HepG2 (cell line): ENCODE data around the gene AP2A2. TPM values are rescaled to one million over a fixed set of nuclear protein-coding genes. Genes with fewer than 3 reads are reported as not detected.

Source experiments
- ATAC-seq: fragments of 200-7000 bp; cut with Tn5 transposase; 3 replicates; pipeline ENCODE4 v1.9.1; 2020; ENCODE audit warnings: mild to moderate bottlenecking, moderate library complexity
- BruUV-seq: library from RNA; stranded (reverse); fragments of 400-500 nt; replicated peaks from 2 replicates; lab custom pipeline; 2021; lab: Mats Ljungman, UMichigan
- CTCF ChIA-PET: fragments of 300-600 bp; formaldehyde crosslinking; extraction: SDS; loops from one replicate; lab custom pipeline; 2021; ENCODE audit warnings: low total read pairs, inconsistent platforms, low intra/inter-chr PET ratio; lab: Yijun Ruan, JAX
- POLR2A ChIA-PET: fragments of 350-600 bp; sonication (Branson Sonifier 250); formaldehyde crosslinking; loops from one replicate; lab custom pipeline; 2020; ENCODE audit warnings: antibody characterized with exemption, inconsistent platforms; lab: Yijun Ruan, JAX
- DNase-seq: peaks from one replicate; pipeline ENCODE4 v3.0.0-alpha.2; 2015; ENCODE audit warnings: low spot score
- FAIRE-seq: peaks from 3 replicates; lab custom pipeline; 2011; peaks lifted over from hg19 to GRCh38; lab: Jason Lieb, UNC
- H2AFZ ChIP-seq: one replicate; pipeline ENCODE4 v1.6.1; 2011; ENCODE audit warnings: low read length, inconsistent platforms
- H3K27ac ChIP-seq: fragments of 300-600 bp; 3 replicates; pipeline ENCODE4 v1.8.0; 2011; ENCODE audit warnings: mixed run types, mild to moderate bottlenecking, mixed read lengths, low read length, inconsistent platforms; ENCODE audit not compliant: insufficient read depth; ENCODE audit errors: extremely low read length
- H3K27me3 ChIP-seq, 2 experiments: fragments of 200-600 bp in 1 of 2; 2 replicates in 1 of 2; 3 replicates in 1 of 2; pipeline versions ENCODE4 v1.6.0 to v1.8.0; 2011; ENCODE audit warnings: low read length in 2 of 2, mild to moderate bottlenecking in 2 of 2, moderate library complexity in 2 of 2, inconsistent platforms in 1 of 2; ENCODE audit not compliant: insufficient read depth in 2 of 2, control insufficient read depth in 1 of 2
- H3K36me3 ChIP-seq, 2 experiments: fragments of 200-600 bp in 1 of 2; replicated peaks in 1 of 2; 2 replicates in 1 of 2; 3 replicates in 1 of 2; pipeline versions ENCODE4 v1.5.1 to v1.8.0; 2011; ENCODE audit warnings: low read length in 2 of 2, inconsistent platforms in 1 of 2; ENCODE audit not compliant: insufficient read depth in 2 of 2, control insufficient read depth in 1 of 2
- H3K4me1 ChIP-seq: 2 replicates; pipeline ENCODE4 v1.5.1; 2012; ENCODE audit warnings: low read length, inconsistent platforms; ENCODE audit not compliant: insufficient read depth
- H3K4me2 ChIP-seq: 2 replicates; pipeline ENCODE4 v1.6.0; 2011; ENCODE audit warnings: low read depth, low read length, inconsistent platforms
- H3K4me3 ChIP-seq, 3 experiments: fragments of 200-600 bp in 1 of 3; sonication (generic), shearing (Covaris generic) in 1 of 3; replicated peaks in 1 of 3; 2 replicates each; pipeline ENCODE4 v1.5.1; 2011 to 2016; ENCODE audit warnings: low read length in 3 of 3, inconsistent platforms in 2 of 3, low read depth in 2 of 3, mild to moderate bottlenecking in 2 of 3, control low read depth in 1 of 3, mixed read lengths in 1 of 3; ENCODE audit not compliant: insufficient read depth in 1 of 3
- H3K79me2 ChIP-seq: one replicate; pipeline ENCODE4 v1.6.1; 2011; ENCODE audit warnings: low read length, inconsistent platforms; ENCODE audit not compliant: insufficient read depth
- H3K9ac ChIP-seq: 2 replicates; pipeline ENCODE4 v1.6.0; 2011; ENCODE audit warnings: mild to moderate bottlenecking, low read depth, low read length, inconsistent platforms; ENCODE audit not compliant: insufficient read depth
- H3K9me3 ChIP-seq: 2 replicates; pipeline ENCODE4 v1.5.1; 2012; ENCODE audit warnings: mild to moderate bottlenecking, low read length
- H4K20me1 ChIP-seq: 2 replicates; pipeline ENCODE4 v1.6.0; 2011; ENCODE audit warnings: inconsistent platforms, mild to moderate bottlenecking, low read length, moderate library complexity; ENCODE audit not compliant: insufficient read depth
- ATF6 ChIP-seq: sonication (generic); formaldehyde crosslinking; conservative IDR thresholded peaks from 2 replicates; pipeline ENCODE4 v1.4.0; 2020; ENCODE audit warnings: missing genetic modification reagents
- DMAP1 ChIP-seq: IDR thresholded peaks from 2 replicates; pipeline ENCODE4 v1.6.1; 2016
- KAT2B ChIP-seq: fragments of 150-350 bp; IDR thresholded peaks from 2 replicates; pipeline ENCODE4 v1.6.1; 2014; ENCODE audit warnings: low read depth, low read length, borderline replicate concordance
- NFIB ChIP-seq: sonication (generic); formaldehyde crosslinking; IDR thresholded peaks from 2 replicates; pipeline ENCODE4 v1.9.0; 2021; ENCODE audit warnings: missing genetic modification reagents, mild to moderate bottlenecking, borderline replicate concordance
- SKI ChIP-seq: fragments of 450-650 bp; IDR thresholded peaks from one replicate; pipeline ENCODE4 v1.6.1; 2018; ENCODE audit warnings: mild to moderate bottlenecking; ENCODE audit not compliant: partially characterized antibody
- SNAPC2 ChIP-seq: sonication (generic); formaldehyde crosslinking; IDR thresholded peaks from 2 replicates; pipeline ENCODE4 v1.8.1; 2022; ENCODE audit warnings: mild to moderate bottlenecking, missing genetic modification reagents
- SP140L ChIP-seq: sonication (generic); formaldehyde crosslinking; IDR thresholded peaks from 2 replicates; pipeline ENCODE4 v1.4.0; 2020; ENCODE audit warnings: missing genetic modification reagents, borderline replicate concordance
- ZNF143 ChIP-seq: sonication (generic); formaldehyde crosslinking; IDR thresholded peaks from 2 replicates; pipeline ENCODE4 v1.4.0; 2020; ENCODE audit warnings: missing genetic modification reagents
- ZNF260 ChIP-seq: sonication (generic); formaldehyde crosslinking; IDR thresholded peaks from 2 replicates; pipeline ENCODE4 v1.4.0; 2020; ENCODE audit warnings: missing genetic modification reagents, low read depth, mild to moderate bottlenecking, borderline replicate concordance
- ZNF562 ChIP-seq: sonication (generic); formaldehyde crosslinking; IDR thresholded peaks from 2 replicates; pipeline ENCODE4 v1.8.0; 2022; ENCODE audit warnings: missing genetic modification reagents, borderline replicate concordance
- ZNF564 ChIP-seq: sonication (generic); formaldehyde crosslinking; IDR thresholded peaks from 2 replicates; pipeline ENCODE4 v1.8.1; 2023; ENCODE audit warnings: mild to moderate bottlenecking, missing genetic modification reagents
- WGBS: methylation state at CpG from one replicate; pipeline ENCODE4 v1.1.6; 2017; ENCODE audit warnings: low lambda C conversion rate; 5-methylcytosine and 5-hydroxymethylcytosine counted together
- in situ Hi-C: cut with HindIII; loops from 2 replicates; pipeline ENCODE4 v1.10.0; 2017; ENCODE audit warnings: low pct_unique_long_range_greater_than_20kb; ENCODE audit not compliant: extremely low pct_ligation_motif_present
- intact Hi-C: fragments of 100-400 bp; cut with micrococcal nuclease; formaldehyde crosslinking; loops from one replicate; pipeline ENCODE4 v1.10.0; 2022; ENCODE audit not compliant: unreplicated experiment
- polyA plus RNA-seq, 8 experiments: library from polyadenylated mRNA; depleted of rRNA in 3 of 8; stranded (reverse) in 7 of 8; unstranded in 1 of 8; fragments of >200 nt; fragmentation: Illumina TruSeq in 4 of 8; extraction: Trizol in 4 of 8; gene quantifications; 2 replicates each; pipeline versions ENCODE4 v1.2.1 to v1.2.3, GENCODE V29; 2011 to 2016; ENCODE audit warnings: low read depth in 4 of 8, missing spikeins in 1 of 8, mixed read lengths in 1 of 8; ENCODE audit not compliant: insufficient read depth in 1 of 8
- total RNA-seq, 5 experiments: library from RNA; depleted of rRNA; stranded (reverse); fragments of >200 nt; fragmentation: Illumina TruSeq; extraction: Trizol; gene quantifications; 2 replicates each; pipeline ENCODE4 v1.2.3, GENCODE V29; 2016; ENCODE audit warnings: low read depth in 1 of 5
- TF ChIP-seq, protein P1 (sequence below): sonication (generic); formaldehyde crosslinking; IDR thresholded peaks from 2 replicates; pipeline ENCODE4 v1.8.0; 2023; ENCODE audit warnings: mild to moderate bottlenecking, missing genetic modification reagents
- TF ChIP-seq, protein P2 (sequence below): sonication (generic); formaldehyde crosslinking; IDR thresholded peaks from 2 replicates; pipeline ENCODE4 v1.4.0; 2020; ENCODE audit warnings: missing genetic modification reagents

The AP2A2 gene
- total and polyA plus RNA-seq, 2 of the 13 experiments (the other 11 are each of a cell fraction or from before 2014, with no cell fraction given) = 25.7 to 75.7 TPM

- Histone ChIP-seq H3K4me1 (peaks cover 4% of the 10 kb centered on the region; the same call in 1 of the 2 replicates), H2AFZ (no peak overlapping the region), H3K4me2 (no peak overlapping the region), H3K4me3 (no peak overlapping the region), H3K27me3 (peaks cover 33 to 68% of the 10 kb centered on the region in 2 experiments; a peak in 4 of 5 replicates), H3K27ac (no peak overlapping the region), H3K36me3 (no peaks in the 10 kb centered on the region), H4K20me1 (no peaks in the 10 kb centered on the region), H3K9me3 (no peaks in the 10 kb centered on the region), H3K9ac (no peak overlapping the region), H3K79me2 (no peaks in the 10 kb centered on the region)
- CTCF ChIA-PET = no interaction called here
- POLR2A ChIA-PET = no interaction called here
- FAIRE-seq (no peak), DNase-seq (no peak), ATAC-seq (no peak)
- BruUV-seq = no TSS peak
- in situ Hi-C loops = no loop called here
- 68% methylated on average over 4 of the region's 38 CpGs for WGBS
- intact Hi-C loops = no loop called here
- TF ChIP-seq, protein P1, sequence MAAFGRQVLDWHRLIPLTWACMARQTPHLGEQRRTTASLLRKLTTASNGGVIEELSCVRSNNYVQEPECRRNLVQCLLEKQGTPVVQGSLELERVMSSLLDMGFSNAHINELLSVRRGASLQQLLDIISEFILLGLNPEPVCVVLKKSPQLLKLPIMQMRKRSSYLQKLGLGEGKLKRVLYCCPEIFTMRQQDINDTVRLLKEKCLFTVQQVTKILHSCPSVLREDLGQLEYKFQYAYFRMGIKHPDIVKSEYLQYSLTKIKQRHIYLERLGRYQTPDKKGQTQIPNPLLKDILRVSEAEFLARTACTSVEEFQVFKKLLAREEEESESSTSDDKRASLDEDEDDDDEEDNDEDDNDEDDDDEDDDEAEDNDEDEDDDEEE (CRISPR knock-in tag) = no peak
- TF ChIP-seq KAT2B (no peak), ZNF564 (no peak), SNAPC2 (CRISPR knock-in tag) (no peak), ZNF143 (CRISPR knock-in tag) (no peak), NFIB (no peak), SKI (no peak), ZNF260 (CRISPR knock-in tag) (no peak), SP140L (CRISPR knock-in tag) (no peak), ZNF562 (no peak), DMAP1 (no peak), ATF6 (CRISPR knock-in tag) (no peak)
- TF ChIP-seq, protein P2, sequence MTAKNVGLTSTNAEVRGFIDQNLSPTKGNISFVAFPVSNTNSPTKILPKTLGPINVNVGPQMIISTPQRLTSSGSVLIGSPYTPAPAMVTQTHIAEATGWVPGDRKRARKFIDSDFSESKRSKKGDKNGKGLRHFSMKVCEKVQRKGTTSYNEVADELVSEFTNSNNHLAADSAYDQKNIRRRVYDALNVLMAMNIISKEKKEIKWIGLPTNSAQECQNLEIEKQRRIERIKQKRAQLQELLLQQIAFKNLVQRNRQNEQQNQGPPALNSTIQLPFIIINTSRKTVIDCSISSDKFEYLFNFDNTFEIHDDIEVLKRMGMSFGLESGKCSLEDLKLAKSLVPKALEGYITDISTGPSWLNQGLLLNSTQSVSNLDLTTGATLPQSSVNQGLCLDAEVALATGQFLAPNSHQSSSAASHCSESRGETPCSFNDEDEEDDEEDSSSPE (CRISPR knock-in tag) = no peak
These were observed 107.5 kb downstream of the AP2A2 start for GRCh38 chr11:1033016-1033798.
